22Rv1 (cell line): Measurements from ENCODE around the gene PCDHGB5.
"Not testable (repeated sequence)": the region's sequence is repeated elsewhere in the genome, so short reads cannot be mapped to it uniquely, and the experiment has no call there.

Experiments used
- ZFX ChIP-seq: fragments of 450-650 bp; IDR thresholded peaks from 2 replicates; pipeline ENCODE4 v1.6.1; 2017; ENCODE audit warnings: antibody characterized with exemption, borderline replicate concordance
- TF ChIP-seq, protein P1 (sequence below): fragments of 450-650 bp; IDR thresholded peaks from 2 replicates; pipeline ENCODE4 v1.5.1; 2017; ENCODE audit warnings: mild to moderate bottlenecking

DNA sequence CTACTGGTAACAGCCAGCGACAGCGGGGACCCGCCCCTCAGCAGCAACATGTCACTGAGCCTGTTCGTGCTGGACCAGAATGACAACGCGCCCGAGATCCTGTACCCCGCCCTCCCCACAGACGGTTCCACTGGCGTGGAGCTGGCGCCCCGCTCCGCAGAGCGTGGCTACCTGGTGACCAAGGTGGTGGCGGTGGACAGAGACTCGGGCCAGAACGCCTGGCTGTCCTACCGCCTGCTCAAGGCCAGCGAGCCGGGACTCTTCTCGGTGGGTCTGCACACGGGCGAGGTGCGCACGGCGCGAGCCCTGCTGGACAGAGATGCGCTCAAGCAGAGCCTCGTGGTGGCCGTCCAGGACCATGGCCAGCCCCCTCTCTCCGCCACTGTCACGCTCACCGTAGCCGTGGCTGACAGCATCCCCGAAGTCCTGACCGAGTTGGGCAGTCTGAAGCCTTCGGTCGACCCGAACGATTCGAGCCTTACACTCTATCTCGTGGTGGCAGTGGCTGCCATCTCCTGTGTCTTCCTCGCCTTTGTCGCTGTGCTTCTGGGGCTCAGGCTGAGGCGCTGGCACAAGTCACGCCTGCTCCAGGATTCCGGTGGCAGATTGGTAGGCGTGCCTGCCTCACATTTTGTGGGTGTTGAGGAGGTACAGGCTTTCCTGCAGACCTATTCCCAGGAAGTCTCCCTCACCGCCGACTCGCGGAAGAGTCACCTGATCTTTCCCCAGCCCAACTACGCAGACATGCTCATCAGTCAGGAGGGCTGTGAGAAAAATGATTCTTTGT is 3.2 kb upstream of the PCDHGB5 start:
- TF ChIP-seq, protein P1, sequence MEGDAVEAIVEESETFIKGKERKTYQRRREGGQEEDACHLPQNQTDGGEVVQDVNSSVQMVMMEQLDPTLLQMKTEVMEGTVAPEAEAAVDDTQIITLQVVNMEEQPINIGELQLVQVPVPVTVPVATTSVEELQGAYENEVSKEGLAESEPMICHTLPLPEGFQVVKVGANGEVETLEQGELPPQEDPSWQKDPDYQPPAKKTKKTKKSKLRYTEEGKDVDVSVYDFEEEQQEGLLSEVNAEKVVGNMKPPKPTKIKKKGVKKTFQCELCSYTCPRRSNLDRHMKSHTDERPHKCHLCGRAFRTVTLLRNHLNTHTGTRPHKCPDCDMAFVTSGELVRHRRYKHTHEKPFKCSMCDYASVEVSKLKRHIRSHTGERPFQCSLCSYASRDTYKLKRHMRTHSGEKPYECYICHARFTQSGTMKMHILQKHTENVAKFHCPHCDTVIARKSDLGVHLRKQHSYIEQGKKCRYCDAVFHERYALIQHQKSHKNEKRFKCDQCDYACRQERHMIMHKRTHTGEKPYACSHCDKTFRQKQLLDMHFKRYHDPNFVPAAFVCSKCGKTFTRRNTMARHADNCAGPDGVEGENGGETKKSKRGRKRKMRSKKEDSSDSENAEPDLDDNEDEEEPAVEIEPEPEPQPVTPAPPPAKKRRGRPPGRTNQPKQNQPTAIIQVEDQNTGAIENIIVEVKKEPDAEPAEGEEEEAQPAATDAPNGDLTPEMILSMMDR: not testable (repeated sequence)
- not testable (repeated sequence) for TF ChIP-seq ZFX
